ENCODE results near the gene P3H2. TPM values are rescaled to one million over a fixed set of nuclear protein-coding genes. Genes with fewer than 3 reads are reported as not detected.

Gene P3H2
- total and polyA plus RNA-seq, 2 donors (not counting 1 experiment from before 2014, with no cell fraction given), result not detected

GRCh38 chr3:190117981-190118380 lies 2.7 kb downstream of the P3H2 start:
- Mint-ChIP-seq H3K9me3 (ENCODE audit: insufficient read depth) (no peaks in the 10 kb centered on the region), H3K27ac (no peak overlapping the region), H3K4me1 (peaks cover 10% of the 10 kb centered on the region), H3K27me3 (peaks cover 44% of the 10 kb centered on the region), H3K4me3 (no peak overlapping the region)
- TF ChIP-seq EZH2 (IDR thresholded peaks at IDR 0.05; ENCODE audit: borderline replicate concordance, insufficient read depth, low read depth, low read length, poor library complexity, severe bottlenecking) (no peak), CTCF (IDR thresholded peaks at IDR 0.05) (no peak)
- H2AFZ ChIP-seq (ENCODE audit: insufficient read depth, low read depth, low read length, poor library complexity, severe bottlenecking), result no peak overlapping the region
- no peaks in the 10 kb centered on the region for H4K20me1 ChIP-seq (ENCODE audit: control insufficient read depth, insufficient read depth, low read length, poor library complexity, severe bottlenecking)
- H3K9me3 ChIP-seq (ENCODE audit: control extremely low read depth in 1 of 3, control insufficient read depth in 2 of 3, insufficient read depth in 1 of 3, low read length in 2 of 3), result peaks cover 0 to 3% (median 0%) of the 10 kb centered on the region in 3 donors
- no peaks in the 10 kb centered on the region for H3K79me2 ChIP-seq (ENCODE audit: control insufficient read depth, insufficient read depth, low read length)
- no peak for DNase-seq
- no peak overlapping the region for H3K4me2 ChIP-seq (replicated peaks; ENCODE audit: low read depth, low read length, poor library complexity, severe bottlenecking)
- ChIA-PET POLR2A (no interaction called here), CTCF (no interaction called here)
- peaks cover 4 to 5% of the 10 kb centered on the region in 2 donors for H3K4me1 ChIP-seq (ENCODE audit: control insufficient read depth in 2 of 2, insufficient read depth in 2 of 2, low read length in 2 of 2)
- H3K27me3 ChIP-seq (replicated peaks in 1 of 4; ENCODE audit: control extremely low read depth in 1 of 4, control insufficient read depth in 3 of 4, insufficient read depth in 4 of 4, low read length in 3 of 4), result peaks cover 0 to 25% (median 19%) of the 10 kb centered on the region in 4 experiments
- no peak overlapping the region for H3K4me3 ChIP-seq (ENCODE audit: control extremely low read depth in 1 of 5, extremely low read depth in 1 of 5, insufficient read depth in 1 of 5, low read depth in 2 of 5, low read length in 4 of 5)
- no peak overlapping the region for H3K9ac ChIP-seq (ENCODE audit: low read length)
- ATAC-seq (ENCODE audit: low read depth), result no peak
- H3K27ac ChIP-seq (ENCODE audit: low read length in 2 of 2), result no peak overlapping the region
- intact Hi-C loops (cut with micrococcal nuclease), result no loop called here
- H3K36me3 ChIP-seq (replicated peaks in 1 of 2; ENCODE audit: control extremely low read depth in 1 of 2, control insufficient read depth in 1 of 2, extremely low read depth in 1 of 2, insufficient read depth in 2 of 2, low read length in 1 of 2), result no peaks in the 10 kb centered on the region
- WGBS (ENCODE audit: insufficient coverage), result 83% methylated on average over 2 of the region's 2 CpGs

- TF ChIP-seq CTCF (IDR thresholded peaks at IDR 0.05) (no peak), EZH2 (IDR thresholded peaks at IDR 0.05; ENCODE audit: borderline replicate concordance, insufficient read depth, low read depth, low read length, poor library complexity, severe bottlenecking) (no peak)
- Histone ChIP-seq H3K36me3 (replicated peaks in 1 of 2; ENCODE audit: control extremely low read depth in 1 of 2, control insufficient read depth in 1 of 2, extremely low read depth in 1 of 2, insufficient read depth in 2 of 2, low read length in 1 of 2) (no peaks in the 10 kb centered on the region), H3K27ac (ENCODE audit: low read length in 2 of 2) (no peak overlapping the region), H4K20me1 (ENCODE audit: control insufficient read depth, insufficient read depth, low read length, poor library complexity, severe bottlenecking) (no peaks in the 10 kb centered on the region), H3K4me2 (replicated peaks; ENCODE audit: low read depth, low read length, poor library complexity, severe bottlenecking) (no peak overlapping the region), H3K79me2 (ENCODE audit: control insufficient read depth, insufficient read depth, low read length) (no peaks in the 10 kb centered on the region), H3K9ac (ENCODE audit: low read length) (no peak overlapping the region), H3K27me3 (replicated peaks in 1 of 4; ENCODE audit: control extremely low read depth in 1 of 4, control insufficient read depth in 3 of 4, insufficient read depth in 4 of 4, low read length in 3 of 4) (peaks cover 0 to 19% (median 11%) of the 10 kb centered on the region in 4 experiments), H3K4me3 (ENCODE audit: control extremely low read depth in 1 of 5, extremely low read depth in 1 of 5, insufficient read depth in 1 of 5, low read depth in 2 of 5, low read length in 4 of 5) (no peak overlapping the region), H3K4me1 (ENCODE audit: control insufficient read depth in 2 of 2, insufficient read depth in 2 of 2, low read length in 2 of 2) (peaks cover 4 to 5% of the 10 kb centered on the region in 2 donors), H2AFZ (ENCODE audit: insufficient read depth, low read depth, low read length, poor library complexity, severe bottlenecking) (no peak overlapping the region), H3K9me3 (ENCODE audit: control extremely low read depth in 1 of 3, control insufficient read depth in 2 of 3, insufficient read depth in 1 of 3, low read length in 2 of 3) (peaks cover 0 to 3% (median 0%) of the 10 kb centered on the region in 3 donors)
- WGBS (ENCODE audit: insufficient coverage), result 100% methylated on average over 1 of the region's 3 CpGs
- POLR2A ChIA-PET, result no interaction called here
- DNase-seq (no peak), ATAC-seq (ENCODE audit: low read depth) (no peak)
- H3K27ac Mint-ChIP-seq, result no peak overlapping the region
- CTCF ChIA-PET, result no interaction called here
- H3K4me3 Mint-ChIP-seq, result no peak overlapping the region
- H3K27me3 Mint-ChIP-seq, result peaks cover 35% of the 10 kb centered on the region
- no peaks in the 10 kb centered on the region for H3K9me3 Mint-ChIP-seq (ENCODE audit: insufficient read depth)
- H3K4me1 Mint-ChIP-seq, result peaks cover 10% of the 10 kb centered on the region
- intact Hi-C loops (cut with micrococcal nuclease), result no loop called here
These were observed 4.1 kb downstream of the P3H2 start for GRCh38 chr3:190116551-190117067.

Measured in B cell (primary cell).